HG03342 (cell line): ENCODE results near the gene NR6A1.
"Not testable (repeated sequence)": the region's sequence is repeated elsewhere in the genome, so short reads cannot be mapped to it uniquely, and the experiment has no call there.

Experiments used
- ATAC-seq: cut with Tn5 transposase; IDR thresholded peaks from one replicate; pipeline ENCODE4 v1.9.1; 2021; ENCODE audit warnings: mild to moderate bottlenecking, moderate library complexity; ENCODE audit not compliant: unreplicated experiment

Gene NR6A1

GRCh38 chr9:124623966-124624734 is 147.0 kb downstream of the NR6A1 start:
- ATAC-seq, result no peak

- ATAC-seq, result no peak
These were observed 148.2 kb downstream of the NR6A1 start for GRCh38 chr9:124622882-124623281.

- no peak for ATAC-seq
These were observed 149.5 kb downstream of the NR6A1 start for GRCh38 chr9:124621371-124622328.

- no peak for ATAC-seq
These were observed 152.6 kb downstream of the NR6A1 start for GRCh38 chr9:124618476-124618875.

- no peak for ATAC-seq
These were observed 153.5 kb downstream of the NR6A1 start for GRCh38 chr9:124617477-124618141.

- ATAC-seq, result no peak
These were observed 154.2 kb downstream of the NR6A1 start for GRCh38 chr9:124616961-124617360.

GRCh38 chr9:124615840-124616239 is 155.3 kb downstream of the NR6A1 start:
- ATAC-seq, result not testable (repeated sequence)

- ATAC-seq, result no peak
These were observed 155.9 kb downstream of the NR6A1 start for GRCh38 chr9:124615100-124615742.

GRCh38 chr9:124613849-124614248 is 157.3 kb downstream of the NR6A1 start:
- no peak for ATAC-seq

- no peak for ATAC-seq
These were observed 160.0 kb downstream of the NR6A1 start for GRCh38 chr9:124611106-124611505.

GRCh38 chr9:124606027-124606426 is 165.1 kb downstream of the NR6A1 start:
- ATAC-seq, result no peak

- ATAC-seq, result no peak
These were observed 165.9 kb downstream of the NR6A1 start for GRCh38 chr9:124605258-124605657.

- no peak for ATAC-seq
These were observed 168.5 kb downstream of the NR6A1 start for GRCh38 chr9:124602632-124603031.

GRCh38 chr9:124602204-124602603 is 168.9 kb downstream of the NR6A1 start:
- no peak for ATAC-seq

GRCh38 chr9:124600407-124600806 is 170.7 kb downstream of the NR6A1 start:
- no peak for ATAC-seq

GRCh38 chr9:124599121-124599795 is 171.9 kb downstream of the NR6A1 start:
- ATAC-seq, result no peak

GRCh38 chr9:124598048-124598447 is 173.1 kb downstream of the NR6A1 start:
- no peak for ATAC-seq

- ATAC-seq, result no peak
These were observed 174.8 kb downstream of the NR6A1 start for GRCh38 chr9:124596172-124596839.

GRCh38 chr9:124595743-124596142 is 175.4 kb downstream of the NR6A1 start:
- no peak for ATAC-seq

- ATAC-seq, result no peak
These were observed 176.4 kb downstream of the NR6A1 start for GRCh38 chr9:124594673-124595072.
